Fibroblast of pulmonary artery (primary cell): ENCODE data around the gene DNMT1.

Source experiments
- DNase-seq: peaks from one replicate; pipeline ENCODE4 v3.0.0-alpha.2; 2010; ENCODE audit warnings: low read depth
- H3K4me3 ChIP-seq: replicated peaks from 2 replicates; pipeline ENCODE4 v1.5.1; 2011; ENCODE audit warnings: low read depth, mild to moderate bottlenecking, control low read depth, low read length, moderate library complexity
- CTCF ChIP-seq: IDR thresholded peaks from 2 replicates; pipeline ENCODE4 v1.5.1; 2011; ENCODE audit warnings: mild to moderate bottlenecking, control low read depth, low read length, inconsistent platforms; ENCODE audit errors: missing control alignments

The DNMT1 gene

GRCh38 chr19:10191347-10191746 is 3.4 kb downstream of the DNMT1 start:
- H3K4me3 ChIP-seq, result no peak overlapping the region
- DNase-seq, result peak; percentile 70
- no peak for TF ChIP-seq CTCF

DNA sequence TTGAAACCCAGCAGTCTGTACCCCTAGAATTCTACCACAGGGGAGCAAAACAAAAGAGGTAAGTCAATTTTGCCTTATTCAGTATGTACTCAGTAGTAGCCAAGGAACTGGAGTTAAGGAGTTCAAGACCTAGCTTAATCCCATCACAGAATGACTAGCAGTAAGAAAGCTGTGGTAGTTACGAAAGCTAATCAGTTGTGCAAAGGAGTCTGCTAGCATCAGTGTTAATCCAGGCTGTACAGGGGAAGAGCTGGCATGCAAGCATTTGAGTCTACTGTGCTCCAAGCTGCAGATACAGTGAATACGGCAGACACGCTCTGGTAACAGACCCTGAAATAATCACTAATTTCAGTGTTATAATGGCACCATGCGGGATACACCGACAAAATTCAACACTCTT is 4.7 kb downstream of the DNMT1 start:
- DNase-seq, result no peak
- H3K4me3 ChIP-seq, result no peak overlapping the region
- TF ChIP-seq CTCF, result no peak

DNA sequence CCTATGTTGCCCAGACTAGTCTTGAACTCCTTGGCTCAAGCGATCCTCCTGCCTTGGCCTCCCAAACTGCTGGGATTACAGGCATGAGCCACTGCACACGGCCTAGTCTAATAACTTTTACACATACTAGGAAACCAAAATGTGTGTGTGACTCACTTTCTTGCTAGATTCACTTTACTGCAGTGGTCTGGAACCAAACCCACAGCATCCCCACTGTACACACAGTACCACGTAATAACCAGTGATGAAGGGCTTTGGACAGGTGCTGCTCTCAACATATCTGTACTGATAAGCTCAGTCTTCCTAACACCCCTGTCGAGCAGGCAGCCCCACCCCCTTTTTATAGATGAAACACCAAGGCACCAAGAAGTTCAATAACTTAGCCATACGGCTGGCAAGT is 5.1 kb downstream of the DNMT1 start:
- DNase-seq, result no peak
- no peak overlapping the region for H3K4me3 ChIP-seq
- no peak for TF ChIP-seq CTCF

- TF ChIP-seq CTCF, result no peak
- H3K4me3 ChIP-seq, result no peak overlapping the region
- no peak for DNase-seq
Observed at GRCh38 chr19:10187315-10187714, 7.4 kb downstream of the DNMT1 start.

DNA sequence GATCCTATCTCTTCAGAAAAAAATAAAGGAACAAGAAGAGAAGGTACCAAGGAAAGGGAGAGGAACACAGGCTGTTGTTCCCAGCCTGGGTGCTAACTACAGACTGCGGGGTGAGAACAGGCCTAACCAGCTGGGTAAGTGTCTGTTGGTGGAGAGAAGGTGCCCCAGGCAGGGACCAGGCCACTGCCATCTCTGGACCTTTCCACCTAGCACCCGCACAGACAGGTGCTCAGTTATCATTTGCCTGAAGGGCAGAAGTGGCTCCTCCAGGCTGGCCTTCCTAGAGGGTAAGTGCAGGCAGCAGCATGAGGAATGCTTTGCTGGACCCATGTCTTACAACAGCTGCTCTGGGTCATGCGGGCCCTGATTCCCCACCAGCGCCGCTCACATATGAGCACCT is 10.1 kb downstream of the DNMT1 start:
- TF ChIP-seq CTCF, result no peak
- H3K4me3 ChIP-seq, result no peak overlapping the region
- no peak for DNase-seq

- H3K4me3 ChIP-seq, result no peak overlapping the region
- DNase-seq, result no peak
- TF ChIP-seq CTCF, result no peak
Observed at GRCh38 chr19:10183926-10184325, 10.8 kb downstream of the DNMT1 start.

DNA sequence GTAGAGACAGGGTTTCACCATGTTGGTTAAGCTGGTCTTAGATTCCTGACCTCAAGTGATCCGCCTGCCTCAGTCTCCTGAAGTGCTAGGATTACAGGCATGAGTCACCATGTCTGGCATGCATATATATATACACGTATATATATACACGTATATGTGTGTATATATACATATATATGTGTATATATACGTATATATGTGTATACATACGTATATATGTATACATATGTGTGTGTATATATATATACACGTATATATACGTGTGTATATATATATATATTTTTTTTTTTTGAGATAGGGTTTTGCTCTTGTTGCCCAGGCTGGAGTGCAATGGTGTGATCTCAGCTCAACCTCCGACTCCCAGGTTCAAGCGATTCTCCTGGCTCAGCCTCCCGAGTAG is 11.9 kb downstream of the DNMT1 start:
- H3K4me3 ChIP-seq, result no peak overlapping the region
- DNase-seq, result no peak
- no peak for TF ChIP-seq CTCF
